ENCODE results near the gene DPH5.

DPH5 gene

DNA sequence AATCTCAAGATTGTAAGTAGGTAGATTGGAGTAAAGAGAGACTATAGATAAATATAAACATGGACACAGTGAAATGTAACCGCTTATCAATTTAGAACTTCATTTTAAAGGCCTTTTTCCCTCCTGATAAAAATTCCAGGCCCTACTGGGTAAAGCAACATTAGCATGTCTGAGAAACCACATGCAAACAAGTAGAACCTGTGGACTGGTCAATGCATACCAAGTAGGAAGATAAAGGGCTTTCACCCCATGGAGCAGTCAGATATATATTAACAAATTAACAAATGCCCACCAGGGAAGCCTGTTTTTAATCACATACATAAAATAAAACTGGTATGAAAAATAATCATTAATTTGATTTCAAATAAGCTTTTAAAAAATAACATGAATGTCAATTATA lies 8.1 kb downstream of the DPH5 start:
- Histone ChIP-seq H3K9me3 (ENCODE audit: control insufficient read depth, low read length) (no peaks in the 10 kb centered on the region), H3K4me1 (ENCODE audit: control insufficient read depth, insufficient read depth, low read length, poor library complexity, severe bottlenecking) (no peaks in the 10 kb centered on the region), H3K27me3 (replicated peaks; ENCODE audit: control insufficient read depth, insufficient read depth, low read length, poor library complexity, severe bottlenecking) (no peaks in the 10 kb centered on the region), H3K27ac (ENCODE audit: insufficient read depth, low read length, poor library complexity, severe bottlenecking) (no peak overlapping the region), H3K36me3 (ENCODE audit: control insufficient read depth, insufficient read depth, low read length) (no peaks in the 10 kb centered on the region), H3K4me3 (ENCODE audit: insufficient read depth, low read depth, low read length, poor library complexity, severe bottlenecking) (no peak overlapping the region)
- no peak for DNase-seq

DNA sequence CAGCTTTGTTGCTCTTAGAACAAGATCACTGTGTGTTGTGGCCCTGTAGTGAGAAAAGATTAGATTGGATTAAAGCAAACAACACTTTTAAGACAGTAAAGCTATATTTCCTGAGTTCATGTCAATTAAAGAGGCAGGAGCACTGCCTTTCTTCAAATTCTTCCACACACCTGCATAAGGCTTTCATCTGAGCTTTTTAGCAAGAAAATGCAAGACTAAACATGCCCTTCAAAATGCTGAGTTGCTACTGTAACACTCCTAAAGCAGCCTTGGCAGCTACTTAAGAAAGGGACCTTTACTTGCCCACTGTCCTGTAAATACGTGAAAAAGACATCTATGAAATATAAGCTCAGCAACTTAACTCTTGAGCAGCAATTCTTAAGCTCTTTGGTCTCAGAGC lies 11.8 kb downstream of the DPH5 start:
- no peaks in the 10 kb centered on the region for H3K4me1 ChIP-seq (ENCODE audit: control insufficient read depth, insufficient read depth, low read length, poor library complexity, severe bottlenecking)
- no peak for DNase-seq
- no peak overlapping the region for H3K4me3 ChIP-seq (ENCODE audit: insufficient read depth, low read depth, low read length, poor library complexity, severe bottlenecking)
- H3K9me3 ChIP-seq (ENCODE audit: control insufficient read depth, low read length): no peaks in the 10 kb centered on the region
- no peaks in the 10 kb centered on the region for H3K27me3 ChIP-seq (replicated peaks; ENCODE audit: control insufficient read depth, insufficient read depth, low read length, poor library complexity, severe bottlenecking)
- H3K27ac ChIP-seq (ENCODE audit: insufficient read depth, low read length, poor library complexity, severe bottlenecking): no peak overlapping the region
- peaks cover 6% of the 10 kb centered on the region for H3K36me3 ChIP-seq (ENCODE audit: control insufficient read depth, insufficient read depth, low read length)

DNA sequence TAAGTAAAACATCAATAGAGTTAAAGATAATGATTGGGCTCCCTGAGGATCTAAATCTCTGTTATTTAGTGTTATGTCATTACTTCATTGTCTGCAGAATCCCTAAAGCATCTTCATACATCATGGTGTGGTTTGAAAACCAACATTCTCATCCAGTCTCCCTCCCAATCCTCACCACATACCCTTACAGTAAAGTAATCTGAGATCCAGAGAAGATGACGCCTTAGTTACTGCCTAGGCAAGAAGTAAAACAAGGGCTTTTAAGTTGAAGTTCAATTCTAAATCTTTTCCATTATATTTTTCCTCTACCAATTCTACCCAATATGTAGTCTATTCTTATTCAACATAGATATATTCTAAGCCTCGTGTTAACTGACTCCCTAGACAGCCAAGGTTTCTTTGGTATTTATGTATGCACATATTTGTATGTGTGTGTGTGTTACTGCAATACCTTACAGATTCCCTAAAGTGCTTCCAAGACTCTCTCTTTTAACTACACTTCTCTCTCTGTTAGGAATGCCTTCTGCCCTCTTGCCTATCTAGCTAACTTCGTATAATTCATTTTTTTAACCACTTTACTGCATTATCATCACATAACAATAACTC lies 17.3 kb downstream of the DPH5 start:
- peaks cover 6% of the 10 kb centered on the region for H3K36me3 ChIP-seq (ENCODE audit: control insufficient read depth, insufficient read depth, low read length)
- peaks cover 23% of the 10 kb centered on the region for H3K4me1 ChIP-seq (ENCODE audit: control insufficient read depth, insufficient read depth, low read length, poor library complexity, severe bottlenecking)
- H3K27me3 ChIP-seq (replicated peaks; ENCODE audit: control insufficient read depth, insufficient read depth, low read length, poor library complexity, severe bottlenecking): no peaks in the 10 kb centered on the region
- no peaks in the 10 kb centered on the region for H3K9me3 ChIP-seq (ENCODE audit: control insufficient read depth, low read length)
- DNase-seq: no peak
- H3K4me3 ChIP-seq (ENCODE audit: insufficient read depth, low read depth, low read length, poor library complexity, severe bottlenecking): no peak overlapping the region
- no peak overlapping the region for H3K27ac ChIP-seq (ENCODE audit: insufficient read depth, low read length, poor library complexity, severe bottlenecking)

DNA sequence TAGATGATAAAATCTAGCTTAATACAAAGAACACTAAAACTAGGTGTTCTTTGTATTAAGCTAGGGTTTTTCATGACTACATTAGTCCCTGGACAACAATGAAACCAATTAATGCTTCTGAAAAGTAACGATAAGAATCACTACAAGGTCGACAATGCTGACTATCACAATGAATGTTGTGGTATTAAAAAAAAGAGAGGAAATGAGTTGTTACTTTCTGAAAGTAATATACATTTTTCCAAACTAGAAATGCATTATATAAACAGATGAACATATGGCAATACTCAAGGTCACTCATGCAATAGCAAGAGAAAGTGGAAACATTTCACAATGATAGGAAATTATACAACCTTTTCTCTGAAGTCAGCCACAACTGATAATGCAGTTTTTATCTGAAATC lies 19.0 kb downstream of the DPH5 start:
- no peak overlapping the region for H3K4me3 ChIP-seq (ENCODE audit: insufficient read depth, low read depth, low read length, poor library complexity, severe bottlenecking)
- no peak for DNase-seq
- no peak overlapping the region for H3K27ac ChIP-seq (ENCODE audit: insufficient read depth, low read length, poor library complexity, severe bottlenecking)
- H3K27me3 ChIP-seq (replicated peaks; ENCODE audit: control insufficient read depth, insufficient read depth, low read length, poor library complexity, severe bottlenecking): no peaks in the 10 kb centered on the region
- H3K36me3 ChIP-seq (ENCODE audit: control insufficient read depth, insufficient read depth, low read length): peaks cover 6% of the 10 kb centered on the region
- peaks cover 32% of the 10 kb centered on the region for H3K4me1 ChIP-seq (ENCODE audit: control insufficient read depth, insufficient read depth, low read length, poor library complexity, severe bottlenecking)
- H3K9me3 ChIP-seq (ENCODE audit: control insufficient read depth, low read length): no peaks in the 10 kb centered on the region

DNA sequence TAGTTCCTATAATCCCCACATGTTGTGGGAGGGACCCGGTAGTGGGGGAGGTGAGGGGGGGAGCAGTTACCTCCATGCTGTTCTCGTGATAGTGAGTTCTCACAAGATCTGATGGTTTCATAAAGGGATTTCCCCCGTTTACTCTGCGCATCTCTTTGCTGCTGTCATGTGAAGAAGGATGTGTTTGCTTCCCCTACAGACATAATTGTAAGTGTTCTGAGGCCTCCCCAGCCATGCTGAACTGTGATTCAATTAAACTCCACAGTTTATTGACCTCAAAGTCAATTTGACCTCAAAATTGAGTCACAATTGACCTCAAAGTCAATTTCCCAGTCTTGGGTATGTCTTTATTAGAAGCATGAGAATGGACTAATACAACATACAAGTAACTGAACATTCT lies 19.7 kb downstream of the DPH5 start:
- no peak overlapping the region for H3K4me3 ChIP-seq (ENCODE audit: insufficient read depth, low read depth, low read length, poor library complexity, severe bottlenecking)
- H3K4me1 ChIP-seq (ENCODE audit: control insufficient read depth, insufficient read depth, low read length, poor library complexity, severe bottlenecking): peaks cover 32% of the 10 kb centered on the region
- no peak overlapping the region for H3K27ac ChIP-seq (ENCODE audit: insufficient read depth, low read length, poor library complexity, severe bottlenecking)
- H3K36me3 ChIP-seq (ENCODE audit: control insufficient read depth, insufficient read depth, low read length): peaks cover 6% of the 10 kb centered on the region
- H3K27me3 ChIP-seq (replicated peaks; ENCODE audit: control insufficient read depth, insufficient read depth, low read length, poor library complexity, severe bottlenecking): no peaks in the 10 kb centered on the region
- peak in 2 of 3 donors; percentile 2 to 8 for DNase-seq
- H3K9me3 ChIP-seq (ENCODE audit: control insufficient read depth, low read length): no peaks in the 10 kb centered on the region

DNA sequence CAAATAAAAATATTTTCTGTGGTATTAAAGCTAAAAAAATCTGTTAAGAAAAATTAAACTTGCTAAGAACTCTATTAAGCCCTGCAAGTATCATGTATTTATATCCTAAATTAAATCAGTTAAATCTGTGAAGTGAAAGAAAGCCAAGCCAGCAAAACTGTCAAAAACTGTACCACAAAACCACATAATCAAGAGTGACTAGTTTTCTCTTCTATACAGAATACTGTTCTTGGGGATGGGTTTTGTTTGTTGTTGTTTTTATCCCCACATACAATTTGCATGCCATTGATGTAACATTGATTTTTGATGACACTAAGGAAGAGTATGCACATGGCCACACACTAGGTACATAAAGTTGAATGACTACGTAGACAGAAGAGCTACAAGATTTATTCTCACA lies 20.4 kb downstream of the DPH5 start:
- H3K36me3 ChIP-seq (ENCODE audit: control insufficient read depth, insufficient read depth, low read length): peaks cover 6% of the 10 kb centered on the region
- no peaks in the 10 kb centered on the region for H3K27me3 ChIP-seq (replicated peaks; ENCODE audit: control insufficient read depth, insufficient read depth, low read length, poor library complexity, severe bottlenecking)
- H3K27ac ChIP-seq (ENCODE audit: insufficient read depth, low read length, poor library complexity, severe bottlenecking): no peak overlapping the region
- no peaks in the 10 kb centered on the region for H3K9me3 ChIP-seq (ENCODE audit: control insufficient read depth, low read length)
- H3K4me1 ChIP-seq (ENCODE audit: control insufficient read depth, insufficient read depth, low read length, poor library complexity, severe bottlenecking): peaks cover 32% of the 10 kb centered on the region
- no peak for DNase-seq
- no peak overlapping the region for H3K4me3 ChIP-seq (ENCODE audit: insufficient read depth, low read depth, low read length, poor library complexity, severe bottlenecking)

DNA sequence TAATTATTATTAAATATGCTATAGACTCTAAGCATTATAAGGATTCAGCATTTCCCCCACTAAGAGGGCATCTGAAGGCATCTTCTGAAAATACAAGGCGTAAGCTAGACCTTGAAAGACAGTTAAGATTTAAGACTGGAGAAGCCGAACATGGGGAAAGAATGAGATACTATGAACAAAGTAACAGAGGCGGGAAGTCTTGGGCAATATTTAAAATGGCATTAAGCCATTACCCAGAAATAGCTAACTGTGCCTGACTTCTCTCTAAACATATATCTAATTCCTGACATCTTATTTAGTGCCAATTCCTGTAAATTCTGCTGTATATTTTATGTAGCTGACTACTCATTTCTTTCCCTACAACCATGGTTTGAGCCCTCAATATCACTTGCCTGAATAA lies 20.9 kb downstream of the DPH5 start:
- peaks cover 32% of the 10 kb centered on the region for H3K4me1 ChIP-seq (ENCODE audit: control insufficient read depth, insufficient read depth, low read length, poor library complexity, severe bottlenecking)
- no peak overlapping the region for H3K27ac ChIP-seq (ENCODE audit: insufficient read depth, low read length, poor library complexity, severe bottlenecking)
- no peaks in the 10 kb centered on the region for H3K9me3 ChIP-seq (ENCODE audit: control insufficient read depth, low read length)
- DNase-seq: no peak
- H3K4me3 ChIP-seq (ENCODE audit: insufficient read depth, low read depth, low read length, poor library complexity, severe bottlenecking): no peak overlapping the region
- peaks cover 6% of the 10 kb centered on the region for H3K36me3 ChIP-seq (ENCODE audit: control insufficient read depth, insufficient read depth, low read length)
- H3K27me3 ChIP-seq (replicated peaks; ENCODE audit: control insufficient read depth, insufficient read depth, low read length, poor library complexity, severe bottlenecking): no peaks in the 10 kb centered on the region

DNA sequence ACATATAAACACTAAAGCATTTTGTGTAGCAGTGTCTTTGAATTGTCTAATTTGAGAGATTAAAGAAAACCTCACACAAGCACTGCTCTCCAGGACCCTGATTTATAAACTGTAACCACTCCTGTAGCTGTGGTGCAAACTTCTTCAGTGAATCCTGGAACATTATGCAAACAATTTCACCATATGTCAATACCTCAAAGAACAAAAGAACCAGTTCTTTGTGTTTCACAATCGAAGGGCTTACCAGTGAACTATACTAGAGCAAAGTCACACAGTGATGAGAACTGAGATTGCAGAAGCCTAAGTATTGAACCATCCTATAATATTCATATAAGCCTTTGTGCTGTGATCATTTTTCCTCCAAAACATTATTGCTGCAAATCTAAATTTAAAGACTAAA lies 21.5 kb downstream of the DPH5 start:
- peaks cover 3% of the 10 kb centered on the region for H3K36me3 ChIP-seq (ENCODE audit: control insufficient read depth, insufficient read depth, low read length)
- no peak for DNase-seq

DNA sequence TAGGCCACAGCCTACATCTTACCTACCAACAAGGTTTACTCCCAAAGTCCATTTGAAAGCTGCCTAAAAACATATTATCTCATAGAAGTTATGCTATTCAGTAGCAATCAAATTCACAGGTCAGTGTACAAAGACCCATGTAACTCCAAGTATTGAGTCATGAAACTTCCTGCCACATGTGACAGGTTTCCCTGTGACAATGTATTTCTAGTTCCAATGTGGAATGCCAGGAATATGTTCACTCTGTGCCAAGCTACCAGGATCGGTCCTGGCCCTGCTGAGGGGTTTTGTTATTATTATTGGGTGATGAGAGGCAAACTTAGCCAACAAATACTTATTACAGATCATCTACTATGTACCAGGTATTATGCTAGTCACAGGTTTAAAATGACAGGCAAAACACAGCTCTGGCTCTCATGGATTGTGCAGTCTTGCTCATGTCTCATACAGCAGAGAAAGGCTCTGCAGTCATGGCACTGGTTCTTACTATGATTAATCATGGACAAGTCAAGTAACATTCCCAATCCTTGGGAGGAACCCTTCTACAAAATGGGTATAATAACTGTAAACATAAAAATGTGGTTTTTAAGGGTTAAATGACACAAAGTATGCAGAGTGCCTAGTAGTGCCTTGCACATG lies 22.5 kb downstream of the DPH5 start:
- no peak for DNase-seq
- Histone ChIP-seq H3K27me3 (replicated peaks; ENCODE audit: control insufficient read depth, insufficient read depth, low read length, poor library complexity, severe bottlenecking) (no peaks in the 10 kb centered on the region), H3K9me3 (ENCODE audit: control insufficient read depth, low read length) (no peaks in the 10 kb centered on the region), H3K4me1 (ENCODE audit: control insufficient read depth, insufficient read depth, low read length, poor library complexity, severe bottlenecking) (peaks cover 32% of the 10 kb centered on the region), H3K4me3 (ENCODE audit: insufficient read depth, low read depth, low read length, poor library complexity, severe bottlenecking) (no peak overlapping the region), H3K36me3 (ENCODE audit: control insufficient read depth, insufficient read depth, low read length) (no peaks in the 10 kb centered on the region), H3K27ac (ENCODE audit: insufficient read depth, low read length, poor library complexity, severe bottlenecking) (no peak overlapping the region)

More for the DNA sequence above, 21.5 kb downstream of the DPH5 start:
- no peaks in the 10 kb centered on the region for H3K27me3 ChIP-seq (replicated peaks; ENCODE audit: control insufficient read depth, insufficient read depth, low read length, poor library complexity, severe bottlenecking)
- no peak overlapping the region for H3K27ac ChIP-seq (ENCODE audit: insufficient read depth, low read length, poor library complexity, severe bottlenecking)
- peaks cover 32% of the 10 kb centered on the region for H3K4me1 ChIP-seq (ENCODE audit: control insufficient read depth, insufficient read depth, low read length, poor library complexity, severe bottlenecking)
- no peaks in the 10 kb centered on the region for H3K9me3 ChIP-seq (ENCODE audit: control insufficient read depth, low read length)
- no peak overlapping the region for H3K4me3 ChIP-seq (ENCODE audit: insufficient read depth, low read depth, low read length, poor library complexity, severe bottlenecking)

DNA sequence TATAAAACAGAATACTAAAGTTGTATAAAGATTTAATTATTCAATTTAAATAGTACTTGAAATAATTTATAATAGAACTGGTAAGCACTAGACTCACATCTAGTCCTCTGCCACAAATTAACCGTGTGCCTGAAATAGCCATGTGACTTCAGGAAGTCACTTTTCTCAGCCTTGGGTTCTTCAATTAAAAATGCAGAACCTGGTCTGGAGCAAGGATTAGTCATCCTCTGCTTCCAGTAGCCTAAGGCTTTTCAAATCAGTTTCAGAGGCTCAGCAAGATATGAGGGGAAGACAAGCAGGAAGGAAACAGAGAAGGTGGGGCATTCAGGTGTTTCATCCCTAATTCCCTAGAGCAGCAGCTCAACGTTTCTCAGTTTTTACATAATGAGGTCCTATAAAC lies 23.0 kb downstream of the DPH5 start:
- Histone ChIP-seq H3K9me3 (ENCODE audit: control insufficient read depth, low read length) (no peaks in the 10 kb centered on the region), H3K27me3 (replicated peaks; ENCODE audit: control insufficient read depth, insufficient read depth, low read length, poor library complexity, severe bottlenecking) (no peaks in the 10 kb centered on the region), H3K4me3 (ENCODE audit: insufficient read depth, low read depth, low read length, poor library complexity, severe bottlenecking) (no peak overlapping the region), H3K4me1 (ENCODE audit: control insufficient read depth, insufficient read depth, low read length, poor library complexity, severe bottlenecking) (peaks cover 32% of the 10 kb centered on the region), H3K36me3 (ENCODE audit: control insufficient read depth, insufficient read depth, low read length) (no peaks in the 10 kb centered on the region), H3K27ac (ENCODE audit: insufficient read depth, low read length, poor library complexity, severe bottlenecking) (no peak overlapping the region)
- no peak for DNase-seq
